GM12864 (cell line): ENCODE data around the gene AGTPBP1.
A peak's percentile ranks its signal among the peaks of the same experiment; 100 is the strongest.

Source experiments
- DNase-seq: peaks from one replicate; pipeline ENCODE4 v3.0.0-alpha.2; 2011; ENCODE audit warnings: low read depth
- H3K4me3 ChIP-seq: 2 replicates; pipeline ENCODE4 v1.5.1; 2011; ENCODE audit warnings: mild to moderate bottlenecking, low read depth, low read length, control low read depth
- CTCF ChIP-seq: IDR thresholded peaks from 2 replicates; pipeline ENCODE4 v1.5.1; 2011; ENCODE audit warnings: low read depth, mild to moderate bottlenecking, moderate library complexity, low read length, control low read depth, inconsistent platforms; ENCODE audit errors: missing control alignments

AGTPBP1 gene

GRCh38 chr9:85502815-85503655, 238.7 kb downstream of the AGTPBP1 start:
- peak; percentile 5 for TF ChIP-seq CTCF
- H3K4me3 ChIP-seq, result no peak overlapping the region
- no peak for DNase-seq

- no peak for DNase-seq
- TF ChIP-seq CTCF, result no peak
- no peak overlapping the region for H3K4me3 ChIP-seq
Observed at GRCh38 chr9:85501882-85502281, 239.9 kb downstream of the AGTPBP1 start.

GRCh38 chr9:85501456-85501855, 240.3 kb downstream of the AGTPBP1 start:
- TF ChIP-seq CTCF, result no peak
- H3K4me3 ChIP-seq, result no peak overlapping the region
- DNase-seq, result no peak
